ENCODE measurements around the gene ORAI3.

DNA sequence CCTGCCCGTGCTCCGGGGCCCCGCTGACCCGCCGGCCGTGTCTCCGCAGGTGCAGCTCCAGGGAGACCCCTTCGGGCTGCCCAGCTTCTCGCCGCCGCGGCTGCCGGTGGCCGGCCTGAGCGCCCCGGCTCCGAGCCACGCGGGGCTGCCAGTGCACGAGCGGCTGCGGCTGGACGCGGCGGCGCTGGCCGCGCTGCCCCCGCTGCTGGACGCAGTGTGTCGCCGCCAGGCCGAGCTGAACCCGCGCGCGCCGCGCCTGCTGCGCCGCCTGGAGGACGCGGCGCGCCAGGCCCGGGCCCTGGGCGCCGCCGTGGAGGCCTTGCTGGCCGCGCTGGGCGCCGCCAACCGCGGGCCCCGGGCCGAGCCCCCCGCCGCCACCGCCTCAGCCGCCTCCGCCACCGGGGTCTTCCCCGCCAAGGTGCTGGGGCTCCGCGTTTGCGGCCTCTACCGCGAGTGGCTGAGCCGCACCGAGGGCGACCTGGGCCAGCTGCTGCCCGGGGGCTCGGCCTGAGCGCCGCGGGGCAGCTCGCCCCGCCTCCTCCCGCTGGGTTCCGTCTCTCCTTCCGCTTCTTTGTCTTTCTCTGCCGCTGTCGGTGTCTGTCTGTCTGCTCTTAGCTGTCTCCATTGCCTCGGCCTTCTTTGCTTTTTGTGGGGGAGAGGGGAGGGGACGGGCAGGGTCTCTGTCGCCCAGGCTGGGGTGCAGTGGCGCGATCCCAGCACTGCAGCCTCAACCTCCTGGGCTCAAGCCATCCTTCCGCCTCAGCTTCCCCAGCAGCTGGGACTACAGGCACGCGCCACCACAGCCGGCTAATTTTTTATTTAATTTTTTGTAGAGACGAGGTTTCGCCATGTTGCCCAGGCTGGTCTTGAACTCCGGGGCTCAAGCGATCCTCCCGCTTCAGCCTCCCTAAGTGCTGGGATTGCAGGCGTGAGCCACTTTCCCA lies 46.6 kb upstream of the ORAI3 start:
- TF ChIP-seq, protein P1, sequence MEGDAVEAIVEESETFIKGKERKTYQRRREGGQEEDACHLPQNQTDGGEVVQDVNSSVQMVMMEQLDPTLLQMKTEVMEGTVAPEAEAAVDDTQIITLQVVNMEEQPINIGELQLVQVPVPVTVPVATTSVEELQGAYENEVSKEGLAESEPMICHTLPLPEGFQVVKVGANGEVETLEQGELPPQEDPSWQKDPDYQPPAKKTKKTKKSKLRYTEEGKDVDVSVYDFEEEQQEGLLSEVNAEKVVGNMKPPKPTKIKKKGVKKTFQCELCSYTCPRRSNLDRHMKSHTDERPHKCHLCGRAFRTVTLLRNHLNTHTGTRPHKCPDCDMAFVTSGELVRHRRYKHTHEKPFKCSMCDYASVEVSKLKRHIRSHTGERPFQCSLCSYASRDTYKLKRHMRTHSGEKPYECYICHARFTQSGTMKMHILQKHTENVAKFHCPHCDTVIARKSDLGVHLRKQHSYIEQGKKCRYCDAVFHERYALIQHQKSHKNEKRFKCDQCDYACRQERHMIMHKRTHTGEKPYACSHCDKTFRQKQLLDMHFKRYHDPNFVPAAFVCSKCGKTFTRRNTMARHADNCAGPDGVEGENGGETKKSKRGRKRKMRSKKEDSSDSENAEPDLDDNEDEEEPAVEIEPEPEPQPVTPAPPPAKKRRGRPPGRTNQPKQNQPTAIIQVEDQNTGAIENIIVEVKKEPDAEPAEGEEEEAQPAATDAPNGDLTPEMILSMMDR (conservative IDR thresholded peaks at IDR 0.05 in 1 of 2, IDR thresholded peaks at IDR 0.05 in 1 of 2; ENCODE audit: low read depth in 1 of 2, low read length in 2 of 2) = no peak
- no peak for TF ChIP-seq EZH2 (IDR thresholded peaks at IDR 0.05; ENCODE audit: low read length, missing control alignments)

Measured in fibroblast of lung (primary cell).